T follicular helper cell (primary cell): ENCODE measurements around the gene BUD13.

Source experiments
- DNase-seq: peaks from one replicate; pipeline ENCODE4 v3.0.0-alpha.2; 2020; ENCODE audit warnings: low read depth

Gene BUD13

DNA sequence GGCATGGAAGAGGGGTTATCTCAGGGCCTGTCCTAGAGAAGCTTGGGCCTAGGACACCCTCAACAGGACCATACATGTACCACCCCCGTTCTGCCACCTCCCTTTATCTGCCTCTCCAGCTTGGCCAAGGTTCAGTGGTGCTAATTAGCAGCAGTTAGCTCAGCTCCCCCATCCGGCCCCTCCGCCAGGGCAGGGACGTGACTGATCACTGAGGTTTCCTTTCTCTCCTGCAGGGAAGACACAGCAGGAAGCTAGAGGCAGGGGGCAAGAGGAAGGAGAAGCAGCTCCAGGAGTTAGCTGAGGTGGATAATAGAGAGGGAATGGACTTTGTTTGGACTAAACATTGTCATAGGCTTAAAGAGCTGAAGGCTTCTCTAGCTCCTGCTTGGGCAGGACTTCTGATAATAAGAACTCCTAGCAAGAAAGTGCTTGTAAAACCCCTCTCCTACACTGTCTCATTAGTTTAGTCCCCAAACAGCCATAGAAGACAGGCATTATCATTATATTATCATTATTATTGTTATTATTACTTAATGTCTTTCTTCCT lies 53.8 kb downstream of the BUD13 start:
- no peak for DNase-seq

DNA sequence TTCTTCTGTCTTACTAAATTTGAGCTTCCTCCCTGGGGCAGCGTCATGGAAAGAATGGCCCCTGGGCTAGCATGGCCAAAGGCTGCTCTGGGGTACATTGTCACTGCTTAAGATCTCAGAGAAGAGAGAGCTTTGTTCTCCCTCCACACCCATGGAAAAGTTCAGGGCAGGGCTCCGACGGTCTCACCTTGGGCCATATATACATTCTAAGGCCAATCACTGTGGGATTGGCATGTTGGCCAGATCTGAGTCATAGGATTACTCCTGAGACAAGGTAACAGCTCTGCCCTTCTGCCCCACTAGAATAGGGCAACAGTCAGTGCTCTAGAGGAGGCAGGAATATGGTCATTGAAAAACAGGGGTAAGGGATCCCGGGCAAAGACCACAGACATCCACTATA lies 56.2 kb downstream of the BUD13 start:
- DNase-seq: no peak

DNA sequence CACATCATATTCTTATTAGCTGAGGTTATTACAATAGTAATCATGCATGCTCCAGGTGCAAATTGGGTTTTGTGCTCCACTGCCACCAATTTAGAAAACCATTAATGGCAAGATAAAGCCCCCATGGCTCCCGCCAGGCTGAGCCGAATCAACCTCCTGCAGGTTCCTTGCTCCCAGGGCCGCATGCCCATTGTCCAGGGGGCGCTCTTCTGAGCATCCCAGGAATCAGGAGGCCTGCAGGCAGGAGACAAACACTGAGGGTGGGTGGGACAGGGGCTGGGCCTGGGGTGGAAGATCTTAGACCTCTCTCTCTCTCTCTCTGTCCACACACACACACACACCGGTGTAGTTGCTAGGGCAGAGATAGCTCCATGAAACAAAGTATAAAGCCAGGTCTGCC lies 57.4 kb downstream of the BUD13 start:
- no peak for DNase-seq

DNA sequence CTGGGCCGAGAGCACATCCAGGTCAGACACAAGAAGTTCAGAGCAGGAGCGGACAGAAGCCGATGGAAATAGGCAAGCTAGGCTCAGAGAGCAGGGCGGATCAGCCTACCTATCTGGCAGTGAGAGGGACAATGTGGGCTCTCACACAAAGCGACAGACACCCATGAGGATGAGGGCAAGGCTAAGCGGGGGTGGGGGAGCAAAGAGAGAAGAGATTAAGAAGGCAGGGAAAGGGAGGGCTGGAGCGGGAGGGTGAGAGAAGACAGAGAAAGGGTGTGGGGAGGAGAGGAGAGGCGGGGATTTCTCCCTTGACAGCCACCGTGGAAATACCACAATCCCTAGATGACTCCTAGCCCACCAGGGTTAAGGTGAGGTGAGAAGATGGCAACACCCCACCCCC lies 57.9 kb downstream of the BUD13 start:
- DNase-seq: no peak

DNA sequence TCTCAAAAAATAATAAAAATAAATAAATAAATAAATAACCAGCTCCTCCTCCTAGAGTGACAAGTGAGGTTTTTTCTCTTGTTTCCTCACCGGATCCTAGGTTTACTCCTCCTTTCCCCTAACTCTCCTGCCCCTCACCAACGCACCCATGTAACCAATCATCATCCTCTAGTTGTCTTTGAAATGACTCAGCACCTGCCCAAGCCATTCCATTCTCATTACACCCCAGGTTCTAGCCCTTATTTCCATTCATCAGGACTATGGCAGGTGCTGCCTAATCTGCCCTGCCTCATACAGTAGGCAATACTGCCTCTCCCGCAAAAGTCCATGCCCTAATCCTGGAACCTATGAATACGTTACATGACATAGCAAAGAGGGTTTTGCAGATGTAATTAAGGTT lies 60.4 kb downstream of the BUD13 start:
- DNase-seq: no peak

DNA sequence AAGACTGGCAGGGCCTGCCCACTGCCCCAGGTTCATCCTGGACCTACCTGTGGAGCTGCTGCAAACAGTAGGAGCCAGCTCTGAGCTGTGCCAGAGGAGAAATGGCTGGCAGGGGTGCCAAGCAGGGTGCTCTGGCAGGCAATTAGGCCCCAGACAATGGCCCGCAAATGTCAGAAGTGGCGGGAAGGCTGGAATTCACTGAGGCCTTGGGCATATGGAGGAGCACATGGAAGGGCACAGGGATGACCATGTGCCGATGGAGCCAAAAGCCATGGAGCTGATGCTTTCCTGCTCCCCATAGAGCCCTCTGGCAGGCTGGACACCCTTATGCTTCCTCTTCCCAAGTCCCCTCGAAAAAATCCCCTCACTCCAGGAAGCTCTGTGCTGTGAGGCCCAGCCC lies 62.0 kb downstream of the BUD13 start:
- DNase-seq: no peak

DNA sequence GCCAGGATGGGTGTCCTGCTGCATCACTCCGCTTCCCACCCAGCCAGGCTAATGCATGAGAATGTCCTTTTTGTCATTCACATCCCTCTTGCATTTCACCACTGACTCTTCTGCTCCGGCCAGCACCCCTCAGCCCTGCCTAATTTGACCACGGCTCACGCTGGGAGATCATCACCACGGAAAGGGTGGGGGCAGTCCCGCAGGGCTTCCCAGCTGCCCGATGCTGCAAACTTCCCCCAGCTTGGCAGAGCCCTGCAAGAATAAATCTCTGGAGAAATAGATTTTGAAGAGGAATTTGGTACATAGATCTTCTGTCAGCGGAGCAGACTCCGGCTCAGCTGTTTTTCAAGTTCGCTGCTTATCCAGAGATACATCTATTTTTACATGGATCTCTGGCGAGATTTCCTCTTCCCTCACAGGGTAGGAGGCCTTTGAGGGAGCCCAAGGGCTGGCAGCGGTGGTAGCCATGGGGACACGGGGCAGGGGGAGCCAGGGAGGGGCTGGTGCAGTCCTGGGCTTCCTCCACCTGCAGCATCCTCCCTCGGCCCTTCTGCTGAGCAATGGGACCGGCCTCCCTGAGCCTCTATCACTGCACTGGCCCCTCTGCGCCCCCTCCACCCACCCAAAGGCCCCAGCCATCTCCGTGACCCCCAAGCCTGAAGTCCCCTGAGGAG lies 62.6 kb downstream of the BUD13 start:
- DNase-seq: no peak

DNA sequence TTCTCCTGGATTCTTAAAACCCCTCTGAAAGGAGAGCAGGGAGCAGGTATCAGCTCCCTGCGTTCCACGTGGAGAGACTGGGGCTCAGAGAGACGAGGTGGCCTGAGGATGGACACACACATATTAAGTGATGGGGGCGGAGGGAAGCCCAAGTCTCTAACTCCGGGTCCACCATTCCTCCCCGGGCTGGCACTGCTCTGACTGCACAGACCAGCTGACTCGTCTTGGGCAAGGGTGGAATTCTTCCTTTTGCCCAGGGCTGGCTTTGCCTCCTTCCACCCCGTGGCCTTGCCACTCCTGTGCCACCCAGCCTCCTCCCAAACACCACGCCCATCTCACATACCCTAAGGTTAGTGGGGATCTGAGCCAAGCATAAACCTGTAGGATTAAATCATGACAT lies 65.0 kb downstream of the BUD13 start:
- DNase-seq: no peak

DNA sequence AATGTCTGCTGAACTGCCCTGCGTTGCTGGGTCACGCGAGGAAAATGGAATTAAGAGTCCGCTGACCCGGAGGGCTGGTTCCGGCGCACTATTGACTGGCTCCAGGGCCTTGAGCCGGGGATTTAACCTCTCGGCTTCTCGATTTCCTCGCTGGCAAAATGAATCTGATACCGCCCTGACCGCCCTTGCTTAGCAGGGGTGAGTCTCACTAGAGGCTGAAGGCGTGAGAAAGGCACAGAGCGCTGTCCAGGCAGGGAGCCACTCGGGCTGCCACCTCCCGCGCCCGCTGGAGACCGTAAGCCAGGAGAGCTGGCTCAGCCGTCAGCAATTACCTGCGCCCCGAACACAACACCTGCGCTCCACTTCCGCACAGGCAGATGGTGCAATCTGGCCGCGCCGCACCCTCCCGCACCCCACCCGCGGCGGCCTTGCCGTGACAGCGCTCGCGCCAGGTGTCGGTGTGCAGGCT lies 65.6 kb downstream of the BUD13 start:
- DNase-seq: no peak

DNA sequence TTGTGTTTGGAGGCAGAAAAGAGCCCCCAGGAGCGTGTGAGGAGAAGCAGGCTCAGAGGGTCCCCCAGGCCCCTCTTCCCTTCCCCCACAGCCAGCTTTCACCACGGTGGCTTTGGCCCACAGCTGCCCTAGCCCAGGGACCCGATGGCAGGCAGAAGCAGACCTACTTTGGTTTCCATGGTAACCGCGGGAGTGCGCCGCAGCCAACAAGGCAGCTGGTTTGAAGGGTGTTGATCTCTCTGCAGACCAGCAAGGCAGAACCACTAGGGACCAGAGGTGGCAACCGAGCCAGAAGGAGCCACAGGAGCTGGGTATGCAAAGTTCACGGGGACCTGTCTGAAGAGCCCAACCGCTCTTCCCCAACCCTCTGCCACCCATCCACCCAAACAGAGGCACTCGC lies 69.4 kb downstream of the BUD13 start:
- DNase-seq: no peak

DNA sequence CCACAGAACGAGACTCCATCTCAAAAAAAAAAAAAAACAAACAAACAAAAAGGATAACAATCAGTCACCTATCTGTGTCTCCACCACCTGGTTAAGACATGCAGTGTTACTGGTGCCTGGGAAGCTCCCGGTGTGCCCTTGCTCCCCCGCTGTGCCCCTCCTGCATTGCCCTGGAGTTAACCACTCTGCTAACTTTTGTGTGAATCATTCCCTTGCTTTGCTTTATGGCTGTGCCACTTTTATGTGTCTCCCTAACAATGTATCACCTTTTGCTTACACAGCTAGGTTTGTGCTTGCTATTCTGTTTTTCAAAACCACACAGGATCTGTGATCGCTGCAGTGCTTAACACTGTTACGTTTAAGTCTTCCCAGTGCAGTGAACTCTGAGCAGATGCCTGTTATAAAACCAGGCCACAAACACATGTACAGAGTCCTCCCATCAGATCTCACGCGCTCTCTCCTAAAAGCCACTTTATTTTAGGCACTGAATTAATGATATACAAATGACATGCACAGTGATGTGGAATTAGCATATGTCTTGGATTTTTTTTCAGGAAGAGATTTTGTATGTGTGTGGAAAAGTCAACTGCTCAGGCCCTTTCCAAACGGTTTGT lies 69.9 kb downstream of the BUD13 start:
- no peak for DNase-seq

DNA sequence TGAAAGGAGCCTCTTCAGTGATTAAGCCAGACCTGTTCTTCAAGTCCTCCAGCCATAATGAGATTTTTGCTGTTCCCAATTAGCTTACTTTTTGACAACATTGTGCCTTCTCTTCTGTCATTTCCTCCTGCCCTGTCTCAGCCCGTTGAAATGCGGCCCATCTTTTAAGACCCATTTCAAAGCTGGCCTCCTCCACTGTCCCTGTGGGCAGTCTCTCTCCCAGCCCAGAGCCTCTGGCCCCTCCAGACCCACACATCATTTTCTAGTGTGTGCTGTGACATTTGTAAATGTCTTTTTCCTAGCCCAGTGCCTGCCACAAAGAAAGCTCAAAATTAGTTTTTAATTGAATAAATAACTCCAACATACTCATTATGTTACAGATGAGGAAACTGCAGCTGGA lies 70.9 kb downstream of the BUD13 start:
- DNase-seq: no peak

DNA sequence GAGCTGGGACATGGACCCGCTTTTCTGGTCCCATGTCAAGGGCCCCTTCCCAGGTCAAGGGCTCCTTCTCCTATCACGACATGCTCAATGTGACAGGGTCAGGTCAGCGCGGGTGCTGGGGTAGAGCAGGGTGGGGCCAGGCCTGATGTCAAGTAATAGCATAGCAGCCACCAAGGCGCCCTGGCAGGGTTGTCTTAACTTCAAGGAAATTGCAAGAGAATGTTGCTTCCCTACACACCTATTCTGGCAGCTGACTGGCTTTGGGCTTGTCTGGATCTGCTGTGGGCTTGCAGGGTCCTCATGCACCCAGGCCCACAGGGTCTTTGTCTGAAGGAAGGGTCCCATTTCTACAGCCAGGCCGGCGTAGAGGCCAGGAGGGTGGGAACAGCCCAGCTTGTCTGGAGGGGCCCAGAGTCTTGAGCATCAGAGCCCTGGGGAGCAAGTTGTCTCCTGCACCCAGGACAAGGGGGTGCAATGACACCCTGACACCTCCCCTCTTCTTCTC lies 71.4 kb downstream of the BUD13 start:
- DNase-seq: no peak

DNA sequence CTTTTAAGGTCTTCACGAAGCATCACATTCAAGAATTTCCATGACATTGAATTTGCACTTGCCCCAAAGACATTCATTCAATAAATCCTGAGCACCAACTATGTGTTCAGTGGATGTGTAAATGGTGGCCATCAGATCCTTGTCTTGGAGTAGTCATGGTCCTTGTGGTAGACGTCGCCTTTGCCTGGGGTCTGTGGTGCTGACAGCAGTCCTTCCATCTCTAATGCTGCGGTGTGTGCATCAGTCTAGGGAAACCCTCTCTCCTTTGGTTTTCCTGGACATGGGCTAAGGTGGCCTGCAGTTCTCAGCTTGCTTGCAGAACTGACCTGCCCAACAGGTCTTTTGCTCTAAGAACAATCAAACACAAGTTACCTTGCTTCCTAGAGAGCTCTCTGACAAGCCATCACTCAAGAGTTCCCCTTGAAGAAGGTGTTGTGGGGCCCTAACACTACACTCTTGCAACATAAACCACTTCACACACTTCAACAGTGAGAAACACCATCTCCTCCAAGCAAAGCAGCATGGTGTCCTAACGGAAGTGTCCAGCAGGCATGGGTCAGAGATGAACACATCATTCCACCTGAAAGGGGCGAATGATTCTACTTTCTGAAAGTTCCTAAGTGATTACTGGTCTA lies 72.1 kb downstream of the BUD13 start:
- no peak for DNase-seq
